ENCODE data around the gene BORCS6.

Gene BORCS6

GRCh38 chr17:8186787-8187516 is 3.0 kb downstream of the BORCS6 start:
- Histone ChIP-seq H3K27ac (peak overlapping the region; percentile 46), H3K27me3 (replicated peaks) (no peaks in the 10 kb centered on the region), H3K36me3 (replicated peaks) (no peaks in the 10 kb centered on the region), H3K4me3 (ENCODE audit: low read depth, low read length) (peak overlapping the region; percentile 95)
- DNase-seq, result peak; percentile 95
- peak; percentile 63 for TF ChIP-seq CTCF (IDR thresholded peaks at IDR 0.05; ENCODE audit: low read depth, low read length, missing control alignments)
- in situ Hi-C loops (cut with HindIII; ENCODE audit: low pct_ligation_motif_present, low sequenced_read_pairs), result no loop called here

DNA sequence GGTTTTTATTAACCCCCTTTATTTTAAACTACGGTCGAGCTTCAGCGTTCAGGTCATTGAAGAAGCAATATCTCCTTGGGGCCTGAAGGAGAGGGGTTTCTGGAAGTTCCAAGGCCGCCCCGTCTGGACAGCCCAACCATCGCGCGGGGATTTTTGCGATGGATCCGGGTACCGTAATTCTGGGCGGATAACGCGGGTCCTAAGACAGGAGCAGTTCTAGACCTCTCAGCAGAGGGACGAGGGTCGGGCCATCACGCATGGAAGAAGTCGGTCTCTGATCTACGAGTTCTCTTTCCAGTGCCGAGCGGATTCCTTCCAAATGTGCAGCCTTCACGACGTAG is 3.6 kb downstream of the BORCS6 start:
- no peak for TF ChIP-seq CTCF (IDR thresholded peaks at IDR 0.05; ENCODE audit: low read depth, low read length, missing control alignments)
- no peaks in the 10 kb centered on the region for H3K36me3 ChIP-seq (replicated peaks)
- no peak for DNase-seq
- in situ Hi-C loops (cut with HindIII; ENCODE audit: low pct_ligation_motif_present, low sequenced_read_pairs), result no loop called here
- H3K27me3 ChIP-seq (replicated peaks), result no peaks in the 10 kb centered on the region
- peak overlapping the region; percentile 95 for H3K4me3 ChIP-seq (ENCODE audit: low read depth, low read length)
- peak overlapping the region; percentile 20 for H3K27ac ChIP-seq

GRCh38 chr17:8185582-8186445 is 4.2 kb downstream of the BORCS6 start:
- no peaks in the 10 kb centered on the region for H3K27me3 ChIP-seq (replicated peaks)
- in situ Hi-C loops (cut with HindIII; ENCODE audit: low pct_ligation_motif_present, low sequenced_read_pairs), result no loop called here
- peak overlapping the region; percentile 20 for H3K27ac ChIP-seq
- TF ChIP-seq CTCF (IDR thresholded peaks at IDR 0.05; ENCODE audit: low read depth, low read length, missing control alignments), result no peak
- DNase-seq, result peak; percentile 60
- H3K36me3 ChIP-seq (replicated peaks), result no peaks in the 10 kb centered on the region
- peak overlapping the region; percentile 95 for H3K4me3 ChIP-seq (ENCODE audit: low read depth, low read length)

DNA sequence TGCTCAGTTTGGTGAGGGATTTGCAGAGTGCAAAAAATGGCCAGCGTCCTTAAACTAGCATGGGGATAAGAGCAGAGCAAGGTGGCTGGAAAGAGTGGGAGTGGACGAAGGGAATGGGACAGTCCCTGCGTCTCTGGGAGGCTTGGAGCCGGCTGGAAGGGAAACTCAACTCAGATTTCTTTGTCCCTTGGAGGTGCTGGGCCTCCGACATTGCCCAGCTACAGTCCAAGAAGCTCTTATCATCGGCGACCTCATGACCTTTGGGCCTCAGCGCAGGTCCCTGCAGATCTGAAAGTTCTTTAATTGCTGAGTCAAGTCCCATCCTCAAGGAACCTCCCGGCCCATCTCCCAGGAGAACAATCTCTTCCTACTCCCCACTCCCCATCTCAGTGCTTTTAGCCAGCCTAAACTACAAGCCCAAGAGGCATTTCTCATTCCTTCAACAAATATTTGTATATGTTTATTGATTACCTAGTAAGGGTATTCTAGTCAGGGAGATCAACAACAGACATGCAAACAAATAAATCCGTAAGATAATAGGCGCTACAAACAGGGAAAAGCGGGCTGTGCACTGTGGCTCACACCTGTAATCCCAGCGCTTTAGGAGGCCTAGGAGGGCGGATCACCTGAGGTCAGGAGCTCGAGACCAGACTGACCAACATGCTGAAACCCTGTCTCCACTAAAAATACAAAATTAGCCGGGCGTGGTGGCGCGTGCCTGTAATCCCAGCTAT is 12.8 kb downstream of the BORCS6 start:
- no peak for TF ChIP-seq CTCF (IDR thresholded peaks at IDR 0.05; ENCODE audit: low read depth, low read length, missing control alignments)
- no peaks in the 10 kb centered on the region for H3K27me3 ChIP-seq (replicated peaks)
- DNase-seq, result no peak
- H3K27ac ChIP-seq, result no peak overlapping the region
- in situ Hi-C loops (cut with HindIII; ENCODE audit: low pct_ligation_motif_present, low sequenced_read_pairs), result no loop called here
- peak overlapping the region; percentile 79 for H3K4me3 ChIP-seq (ENCODE audit: low read depth, low read length)
- no peaks in the 10 kb centered on the region for H3K36me3 ChIP-seq (replicated peaks)

- no peaks in the 10 kb centered on the region for H3K36me3 ChIP-seq (replicated peaks)
- peak; percentile 8 for TF ChIP-seq CTCF (IDR thresholded peaks at IDR 0.05; ENCODE audit: low read depth, low read length, missing control alignments)
- H3K27me3 ChIP-seq (replicated peaks), result no peaks in the 10 kb centered on the region
- peak within 1 kb of the TSS; percentile 45 for H3K27ac ChIP-seq
- DNase-seq, result peak; percentile 71
- in situ Hi-C loops (cut with HindIII; ENCODE audit: low pct_ligation_motif_present, low sequenced_read_pairs), result no loop called here
- H3K4me3 ChIP-seq (ENCODE audit: low read depth, low read length), result peak within 1 kb of the TSS; percentile 79
These were observed 13.6 kb downstream of the BORCS6 start, which contains the start of gene TMEM107 for GRCh38 chr17:8176197-8176940. TSS of gene TMEM107 (minus strand) at chr17:8176380. CDS start at chr17:8176286, 94 bp downstream.

All from brain microvascular endothelial cell (primary cell).